Superior temporal gyrus (tissue), 1 donor: ENCODE results near the gene OTOG.

Source experiments
- DNase-seq: peaks from one replicate; pipeline ENCODE4 v3.0.0-alpha.2; 2016; ENCODE audit errors: extremely low spot score

OTOG gene

DNA sequence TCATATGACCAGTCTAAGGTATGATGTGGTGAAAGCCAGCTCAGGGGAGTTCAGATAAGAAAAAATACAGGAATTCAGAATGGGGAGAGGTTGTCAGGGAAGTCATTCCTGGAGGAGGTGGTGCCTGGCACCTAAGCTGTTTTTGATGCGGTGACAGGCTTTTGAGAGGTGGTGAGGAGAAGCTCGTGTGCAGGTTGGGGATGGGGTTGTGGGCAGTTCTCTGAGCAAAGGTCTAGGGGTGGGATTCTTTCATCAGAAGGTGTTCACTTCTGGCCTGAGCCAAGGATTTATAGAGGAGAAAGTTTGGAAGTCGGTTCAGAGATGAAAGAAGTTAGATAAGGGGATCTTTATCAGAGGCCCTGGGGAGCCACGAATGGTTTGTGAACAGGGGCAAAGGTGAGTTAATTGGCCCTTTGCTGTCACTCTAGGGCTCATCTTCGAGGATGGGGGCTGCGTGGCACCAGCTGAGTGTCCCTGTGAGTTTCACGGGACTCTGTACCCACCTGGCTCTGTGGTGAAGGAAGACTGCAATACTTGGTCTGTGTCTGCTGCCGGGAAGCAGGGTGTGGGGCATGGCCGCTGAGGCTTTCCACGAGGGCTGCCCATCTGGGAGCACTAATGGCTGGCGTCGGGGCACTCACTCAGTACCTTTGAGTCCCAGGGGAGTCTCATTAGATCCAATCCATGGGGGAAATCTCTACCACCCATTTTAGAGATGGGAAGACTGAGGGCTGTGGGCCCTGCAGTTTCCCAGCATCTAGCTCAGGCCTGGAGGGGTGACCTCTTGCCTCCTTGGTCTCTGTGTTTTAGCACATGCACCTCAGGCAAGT is 13.4 kb downstream of the OTOG start:
- no peak for DNase-seq

DNA sequence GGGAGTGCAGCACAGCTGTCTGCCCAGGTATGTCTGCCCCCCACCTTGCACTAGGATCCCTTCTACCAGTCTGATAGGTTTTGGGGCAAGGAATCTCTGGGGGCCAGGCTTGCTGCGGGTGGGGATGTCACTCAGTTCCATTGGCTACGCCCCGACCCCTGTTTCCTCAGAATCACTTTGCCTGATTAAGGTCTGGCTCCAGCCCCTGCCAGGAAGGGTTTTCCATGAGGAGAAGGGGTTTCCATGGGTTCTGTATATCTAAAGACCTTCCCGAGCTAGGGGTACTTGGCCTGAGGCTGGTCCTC is 14.0 kb downstream of the OTOG start:
- DNase-seq: no peak

DNA sequence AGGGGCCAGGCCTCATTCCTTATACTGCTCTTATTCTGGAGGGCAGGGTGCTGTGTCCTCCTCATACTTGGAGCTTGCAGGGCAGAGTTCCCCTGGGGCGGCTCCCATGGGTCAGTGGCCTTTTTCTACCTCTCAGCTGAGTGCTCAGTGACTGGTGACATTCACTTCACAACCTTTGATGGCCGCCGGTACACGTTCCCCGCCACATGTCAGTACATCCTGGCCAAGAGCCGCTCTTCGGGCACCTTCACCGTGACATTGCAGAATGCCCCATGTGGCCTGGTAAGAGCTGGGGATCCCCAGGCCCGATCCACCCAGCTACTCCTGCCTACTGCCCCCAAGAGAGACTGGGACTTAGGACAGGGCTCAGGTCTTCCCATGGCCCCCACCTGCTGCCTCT is 14.5 kb downstream of the OTOG start:
- no peak for DNase-seq

DNA sequence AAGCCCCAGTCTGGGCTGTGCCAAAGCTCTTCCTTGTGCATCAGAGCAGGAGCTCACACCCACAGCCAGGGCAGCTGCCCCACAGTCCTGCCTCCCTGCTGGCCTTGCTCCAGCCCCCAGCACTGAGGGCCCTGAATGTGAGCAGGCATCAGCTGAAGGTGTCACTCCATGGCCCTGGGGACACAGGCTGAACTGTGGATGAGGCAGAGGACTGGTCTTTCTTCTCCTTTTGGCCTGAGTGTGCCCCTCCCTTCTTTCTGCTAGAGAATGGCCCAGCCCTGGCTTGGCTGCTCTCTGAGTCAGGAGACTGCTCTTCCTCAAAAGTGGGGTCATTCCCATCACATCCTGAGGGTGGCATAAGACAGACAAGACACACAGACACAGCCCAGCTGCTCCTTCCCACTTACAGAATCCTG is 16.2 kb downstream of the OTOG start:
- no peak for DNase-seq

DNA sequence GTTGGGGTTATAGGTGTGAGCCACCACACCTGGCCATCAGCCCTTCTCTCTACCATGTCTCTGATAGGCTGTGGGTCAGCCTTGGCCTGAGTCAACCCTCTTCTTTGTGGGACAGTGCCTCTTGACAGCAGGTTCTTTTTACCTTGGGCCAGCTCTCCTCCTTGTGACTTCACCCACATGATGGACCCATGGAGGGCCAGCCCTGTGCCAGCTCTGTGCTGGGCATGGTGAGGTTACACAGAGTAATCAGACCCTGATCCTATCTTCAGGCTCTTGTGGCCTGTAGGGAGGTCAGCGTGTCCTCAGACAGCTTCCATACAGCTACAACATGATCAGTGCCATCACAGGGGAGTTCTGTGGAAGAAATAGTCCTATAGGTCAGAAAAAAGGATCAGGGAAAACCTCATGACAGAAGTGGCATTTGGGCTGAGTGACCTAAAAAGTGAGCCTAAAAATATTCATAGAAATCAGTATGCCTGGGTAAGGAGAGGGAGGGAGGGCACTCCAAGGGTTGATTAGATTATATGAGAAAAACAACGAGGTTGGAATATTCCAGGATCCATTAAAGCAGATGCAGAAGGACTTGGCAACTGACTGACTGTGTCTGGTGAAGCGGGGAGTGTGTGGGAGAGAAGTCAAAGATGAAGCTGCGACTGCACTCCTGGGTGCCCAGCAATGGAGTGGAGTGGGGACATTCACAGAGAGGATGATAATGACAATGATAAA is 17.1 kb downstream of the OTOG start:
- DNase-seq: no peak

DNA sequence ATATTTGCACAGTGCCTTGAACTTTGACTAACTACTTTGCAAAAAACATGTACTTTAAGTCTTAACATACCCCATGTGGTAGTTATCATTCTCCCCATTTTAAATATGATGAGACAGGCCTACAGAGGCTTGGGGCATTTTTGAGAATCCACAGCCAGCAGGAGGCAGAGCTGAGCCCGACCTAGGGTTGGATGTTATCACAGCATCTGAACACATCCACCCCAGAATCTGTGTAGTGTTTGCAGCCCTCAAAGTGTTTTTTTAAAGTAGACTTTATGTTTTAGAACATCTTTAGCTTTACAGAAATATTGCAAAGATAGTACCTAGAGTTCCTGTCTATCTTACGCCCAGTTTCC is 17.6 kb downstream of the OTOG start:
- DNase-seq: no peak

DNA sequence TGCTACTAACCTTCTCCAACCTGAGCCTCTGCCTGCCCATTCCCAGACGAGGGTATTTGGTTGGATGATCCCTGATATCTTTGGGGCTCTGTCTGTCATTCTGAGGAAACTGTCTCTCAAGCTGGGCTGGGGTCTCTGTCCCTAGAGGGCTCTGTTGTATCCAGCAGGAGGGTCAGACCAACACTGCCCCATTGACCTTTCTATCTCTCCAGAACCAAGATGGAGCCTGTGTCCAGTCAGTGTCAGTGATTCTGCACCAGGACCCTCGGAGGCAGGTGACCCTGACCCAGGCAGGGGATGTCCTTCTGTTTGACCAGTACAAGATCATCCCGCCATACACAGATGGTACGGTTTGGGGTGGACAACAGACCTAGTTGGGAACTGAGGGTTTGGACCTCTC is 21.9 kb downstream of the OTOG start:
- DNase-seq: no peak

DNA sequence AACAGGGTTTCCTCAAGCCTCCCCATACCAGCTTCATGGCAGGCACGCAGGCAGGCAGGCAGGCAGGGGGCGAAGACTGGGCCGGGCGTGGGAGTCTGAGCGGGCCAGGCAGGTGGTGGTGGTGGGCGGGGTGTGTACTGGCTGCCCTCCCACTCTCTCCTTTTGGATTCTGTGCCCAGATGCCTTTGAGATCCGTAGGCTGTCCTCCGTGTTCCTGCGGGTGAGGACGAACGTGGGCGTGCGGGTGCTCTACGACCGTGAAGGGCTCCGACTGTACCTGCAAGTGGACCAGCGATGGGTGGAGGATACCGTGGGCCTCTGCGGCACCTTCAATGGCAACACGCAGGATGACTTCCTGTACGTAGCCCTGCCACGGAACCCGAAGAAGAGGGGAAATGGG is 23.0 kb downstream of the OTOG start:
- DNase-seq: no peak

DNA sequence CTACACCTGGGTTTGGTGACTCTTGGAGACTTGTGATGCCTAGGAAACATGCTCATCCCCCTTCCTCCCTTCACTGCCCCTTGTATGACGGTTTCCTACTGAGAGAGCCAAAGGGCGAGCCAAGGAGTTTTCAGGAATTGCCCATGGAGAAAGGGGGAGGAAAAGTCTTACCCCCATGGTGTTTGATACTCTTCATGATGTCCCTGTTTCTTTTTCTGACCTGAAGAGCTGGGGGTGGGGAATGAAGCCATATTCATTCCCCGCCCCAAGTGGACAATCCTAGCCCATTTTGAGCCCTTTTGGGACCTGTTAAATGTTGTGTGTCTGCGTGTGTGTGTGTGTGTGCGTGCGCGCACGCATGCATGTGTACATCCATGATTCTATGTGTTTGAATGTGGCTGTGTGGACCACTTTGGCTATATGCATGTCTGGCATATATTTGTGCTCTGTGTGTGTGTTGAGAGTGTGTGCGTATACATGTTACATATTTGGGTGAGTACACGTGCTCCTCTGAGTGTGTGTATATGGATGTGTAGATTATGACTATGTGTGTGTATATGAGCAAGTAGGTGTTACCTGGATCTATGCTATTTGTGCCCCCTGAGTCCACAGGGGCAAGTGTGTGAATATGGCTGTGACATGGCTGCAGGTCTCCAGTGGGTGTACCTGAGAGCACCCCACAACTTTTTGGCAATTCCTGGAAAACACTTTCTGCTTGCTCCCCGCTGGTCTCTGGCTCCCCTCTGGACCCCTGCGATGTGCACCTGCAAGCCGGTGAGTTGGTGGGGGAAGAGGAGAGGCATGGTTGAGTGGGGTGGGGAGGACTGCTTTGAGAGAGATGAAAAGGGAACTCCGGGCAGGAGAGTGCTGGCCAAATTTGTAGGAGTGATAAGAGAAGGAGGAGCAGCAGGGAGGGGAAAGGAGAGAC is 24.6 kb downstream of the OTOG start:
- no peak for DNase-seq

DNA sequence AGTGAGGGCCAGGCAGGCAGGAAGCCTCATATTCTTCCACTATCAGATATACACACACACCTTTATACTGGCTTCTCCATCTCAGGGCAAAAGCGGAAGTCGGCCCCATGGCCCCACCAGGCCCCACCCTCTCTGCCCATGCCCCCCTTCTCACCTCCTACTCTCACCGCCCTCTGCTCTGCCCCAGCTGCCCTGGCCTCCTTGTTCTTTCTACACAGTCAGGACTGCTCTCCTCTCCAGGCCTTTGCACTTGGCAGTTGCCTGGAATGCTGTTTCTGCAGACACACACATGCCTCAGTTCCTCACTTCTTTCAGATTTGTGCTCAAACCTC is 25.3 kb downstream of the OTOG start:
- no peak for DNase-seq

DNA sequence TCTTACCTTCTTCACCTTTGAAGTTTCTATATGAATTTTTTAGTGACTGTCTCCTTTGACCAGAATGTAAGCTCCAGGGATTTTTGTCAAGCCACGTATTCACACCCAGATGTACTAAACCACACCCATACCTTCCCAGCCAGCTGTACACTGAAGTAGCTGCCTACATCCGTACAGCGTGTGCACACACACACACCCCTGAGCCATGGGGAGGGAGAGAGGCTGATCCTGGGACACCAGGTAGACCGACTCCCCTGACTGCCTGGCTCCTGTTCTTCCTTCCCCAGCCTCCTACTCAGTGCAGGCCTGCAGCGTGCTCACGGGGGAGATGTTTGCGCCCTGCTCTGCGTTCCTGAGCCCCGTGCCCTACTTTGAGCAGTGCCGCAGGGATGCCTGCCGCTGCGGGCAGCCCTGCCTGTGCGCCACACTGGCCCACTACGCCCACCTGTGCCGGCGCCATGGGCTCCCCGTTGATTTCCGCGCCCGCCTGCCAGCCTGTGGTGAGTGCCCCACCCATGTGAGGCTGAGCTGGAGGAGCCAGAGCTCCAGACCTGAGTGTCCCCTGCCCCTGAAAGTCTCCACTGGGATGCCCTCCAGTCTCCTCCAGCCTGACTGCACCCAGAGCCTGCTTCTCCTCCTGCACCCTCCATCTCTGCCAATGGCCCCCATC is 25.9 kb downstream of the OTOG start:
- no peak for DNase-seq

DNA sequence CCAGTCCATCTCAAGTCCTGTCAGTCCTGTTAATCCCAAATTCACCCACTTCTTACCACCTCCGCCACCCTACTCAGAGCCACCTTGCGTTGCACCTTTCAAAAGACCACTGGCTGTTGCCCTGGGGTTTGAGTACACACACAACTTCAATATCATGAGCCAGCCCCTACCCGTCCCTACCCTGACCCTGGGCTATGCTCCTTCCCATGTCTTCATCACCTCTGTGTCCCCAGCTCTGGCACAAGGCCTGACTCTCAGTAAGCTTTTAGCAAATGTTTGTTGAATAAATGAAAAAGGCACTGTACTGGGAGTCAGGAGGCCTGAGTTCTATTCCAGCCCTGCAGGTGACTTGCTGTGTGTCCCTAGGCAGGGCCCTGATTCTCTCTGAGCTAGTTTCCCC is 26.5 kb downstream of the OTOG start:
- DNase-seq: no peak

DNA sequence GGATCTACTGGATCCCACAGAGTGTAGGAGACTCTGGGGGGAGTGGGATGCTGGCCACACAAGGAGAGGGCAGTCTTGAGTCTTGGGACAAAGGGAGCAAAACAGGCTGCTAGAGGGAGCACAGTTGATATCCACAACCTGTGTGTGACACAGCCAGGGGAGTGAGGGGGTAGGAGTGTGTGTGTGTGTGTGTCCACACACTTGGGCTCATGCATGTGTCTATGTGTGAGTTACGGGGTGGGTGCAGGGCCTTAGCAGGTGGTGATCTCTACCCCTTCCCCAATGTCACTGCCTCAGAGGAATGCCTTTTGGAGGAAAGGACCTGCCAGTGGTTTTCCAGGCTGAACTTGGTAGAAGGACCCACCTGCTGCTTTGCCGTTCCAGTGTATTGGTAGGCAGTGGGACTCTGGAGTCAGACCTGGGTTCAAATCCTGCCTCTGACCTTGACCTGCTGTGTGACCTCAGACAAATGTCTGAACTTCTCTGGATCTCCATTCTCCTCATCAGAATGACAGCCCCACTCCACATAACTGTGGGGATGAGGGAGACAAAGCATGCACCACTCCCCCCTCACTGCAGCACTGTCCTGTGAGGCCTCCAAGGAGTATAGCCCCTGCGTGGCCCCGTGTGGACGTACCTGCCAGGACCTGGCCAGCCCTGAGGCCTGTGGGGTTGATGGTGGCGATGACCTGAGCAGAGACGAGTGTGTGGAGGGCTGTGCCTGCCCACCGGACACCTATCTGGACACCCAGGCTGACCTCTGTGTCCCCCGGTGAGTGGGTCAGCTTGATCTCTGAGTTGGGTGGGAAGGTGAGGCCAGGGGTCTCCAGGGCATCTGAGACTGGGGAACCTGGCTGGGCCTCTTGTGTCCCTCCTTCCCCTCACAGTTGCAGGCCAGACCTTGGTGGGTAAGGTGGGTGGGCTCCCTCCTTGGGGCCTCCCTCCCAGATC is 27.4 kb downstream of the OTOG start:
- no peak for DNase-seq

DNA sequence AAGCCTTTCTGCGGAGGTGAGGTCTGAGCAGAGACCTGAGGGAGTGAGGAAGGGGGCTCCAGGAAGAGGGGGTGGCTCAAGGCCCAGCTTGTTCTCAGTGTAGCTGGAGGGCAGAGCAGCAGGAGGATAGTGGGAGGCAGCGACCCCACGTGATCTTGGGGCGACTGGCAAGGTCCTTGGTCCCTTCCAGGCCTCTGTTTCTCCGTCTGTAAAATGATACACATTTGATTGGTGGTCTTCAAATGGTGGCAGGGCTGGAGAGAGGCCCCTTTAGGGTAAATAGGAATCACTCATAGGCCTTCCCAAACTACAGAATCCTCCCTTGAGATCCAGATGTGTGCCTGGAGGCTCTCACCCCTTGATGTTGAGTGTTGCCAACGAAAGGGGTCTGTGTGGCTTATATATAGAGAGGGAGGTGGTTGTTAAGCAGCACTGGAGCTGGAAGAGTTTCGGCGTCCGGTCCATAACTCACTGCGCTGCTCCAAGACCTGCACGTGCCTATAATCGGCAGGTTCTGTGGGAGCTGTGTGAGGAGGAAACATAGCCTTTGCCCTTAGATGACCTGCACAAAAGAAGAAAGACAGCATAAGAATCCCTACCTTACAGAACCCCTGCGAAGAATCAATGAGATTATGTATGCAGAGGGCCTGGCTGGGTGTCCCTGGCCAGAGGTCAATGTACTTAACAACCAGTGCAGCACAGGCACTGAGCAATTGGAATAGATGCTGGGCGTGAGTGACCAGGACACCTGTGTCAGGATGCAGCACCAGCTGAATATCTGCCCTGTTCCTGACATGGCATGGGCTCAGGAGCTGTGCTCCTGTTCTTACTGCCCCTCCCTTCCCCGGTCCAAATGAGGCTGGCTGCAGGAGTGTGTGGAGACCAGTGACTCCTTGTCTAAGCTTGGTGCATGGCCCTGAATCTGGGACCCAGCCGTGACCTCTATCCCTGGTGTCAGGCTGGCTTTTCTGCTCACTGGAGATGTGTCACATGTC is 28.7 kb downstream of the OTOG start:
- DNase-seq: no peak

DNA sequence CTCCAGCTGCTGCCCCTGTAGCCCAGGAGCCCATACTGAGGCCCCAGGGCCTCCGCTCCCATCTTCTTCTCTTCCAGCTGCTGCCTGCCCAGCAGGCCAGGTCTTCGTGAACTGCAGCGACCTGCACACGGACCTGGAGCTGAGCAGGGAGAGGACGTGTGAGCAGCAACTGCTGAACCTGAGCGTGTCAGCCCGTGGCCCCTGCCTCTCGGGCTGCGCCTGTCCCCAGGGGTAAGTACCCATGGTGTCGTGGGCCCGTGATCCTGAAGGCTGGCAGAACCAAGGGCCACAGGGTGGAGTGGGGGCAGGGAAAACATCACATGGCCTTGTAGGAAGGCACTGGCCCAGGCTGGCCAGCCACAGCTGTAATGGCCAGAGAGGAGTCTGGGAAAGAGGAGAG is 31.2 kb downstream of the OTOG start:
- no peak for DNase-seq

DNA sequence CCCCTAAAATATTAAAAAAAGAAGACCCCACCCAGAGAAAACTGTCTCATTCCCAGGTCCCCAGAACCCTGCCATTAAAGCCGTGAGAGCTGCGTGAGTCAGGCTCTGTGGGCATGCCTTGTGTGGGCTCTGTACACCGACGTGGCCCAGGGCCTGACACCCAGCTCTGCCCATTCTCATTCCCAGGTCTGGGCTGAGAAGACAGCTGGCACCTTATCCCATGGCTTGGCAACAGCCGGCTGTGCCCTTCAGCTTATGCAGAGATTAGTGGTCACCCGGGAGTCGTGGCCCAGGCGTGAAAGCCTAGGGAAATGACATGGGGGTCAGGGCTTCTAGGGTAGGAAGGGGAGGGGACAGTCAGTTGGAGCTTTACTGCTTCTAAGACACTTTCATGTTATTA is 31.9 kb downstream of the OTOG start:
- no peak for DNase-seq

DNA sequence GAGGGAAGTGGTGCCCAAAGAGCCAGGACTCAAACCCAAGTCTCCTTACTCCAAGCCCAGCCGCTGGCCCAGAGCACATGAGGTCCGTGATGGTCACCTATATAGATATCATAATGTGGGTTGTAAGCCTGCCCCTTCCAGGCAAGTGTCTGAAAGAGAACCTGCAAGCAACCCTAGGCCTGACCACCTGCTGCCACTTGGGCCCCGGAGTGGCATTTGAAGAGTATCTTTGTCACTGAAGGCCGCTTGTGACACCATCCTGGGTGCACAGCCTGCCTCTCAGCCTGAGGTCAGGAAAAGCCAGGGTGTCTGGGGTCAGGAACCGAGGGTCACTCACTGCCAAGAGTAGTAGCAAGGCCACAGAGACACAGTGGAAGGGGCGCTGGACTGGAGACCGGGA is 32.4 kb downstream of the OTOG start:
- DNase-seq: no peak

DNA sequence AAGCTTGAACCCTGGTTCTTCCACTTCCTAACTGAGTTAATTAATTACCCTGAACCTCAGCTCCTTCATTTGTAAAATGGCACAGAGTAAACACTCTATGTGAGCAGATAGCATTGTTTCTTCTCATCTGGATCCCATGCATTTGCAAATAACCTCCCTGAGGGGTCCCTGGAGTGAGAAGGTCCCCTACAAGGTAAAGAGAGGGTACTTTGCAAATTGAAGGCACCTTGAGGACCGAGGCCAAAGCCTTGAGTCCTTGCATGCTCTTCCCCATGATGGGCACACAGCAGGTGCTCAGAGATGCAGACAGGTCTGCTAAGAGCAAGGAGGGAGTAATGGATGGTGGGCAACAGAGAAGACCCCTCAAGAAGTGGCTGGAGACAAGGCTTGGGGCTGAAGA is 33.2 kb downstream of the OTOG start:
- no peak for DNase-seq

DNA sequence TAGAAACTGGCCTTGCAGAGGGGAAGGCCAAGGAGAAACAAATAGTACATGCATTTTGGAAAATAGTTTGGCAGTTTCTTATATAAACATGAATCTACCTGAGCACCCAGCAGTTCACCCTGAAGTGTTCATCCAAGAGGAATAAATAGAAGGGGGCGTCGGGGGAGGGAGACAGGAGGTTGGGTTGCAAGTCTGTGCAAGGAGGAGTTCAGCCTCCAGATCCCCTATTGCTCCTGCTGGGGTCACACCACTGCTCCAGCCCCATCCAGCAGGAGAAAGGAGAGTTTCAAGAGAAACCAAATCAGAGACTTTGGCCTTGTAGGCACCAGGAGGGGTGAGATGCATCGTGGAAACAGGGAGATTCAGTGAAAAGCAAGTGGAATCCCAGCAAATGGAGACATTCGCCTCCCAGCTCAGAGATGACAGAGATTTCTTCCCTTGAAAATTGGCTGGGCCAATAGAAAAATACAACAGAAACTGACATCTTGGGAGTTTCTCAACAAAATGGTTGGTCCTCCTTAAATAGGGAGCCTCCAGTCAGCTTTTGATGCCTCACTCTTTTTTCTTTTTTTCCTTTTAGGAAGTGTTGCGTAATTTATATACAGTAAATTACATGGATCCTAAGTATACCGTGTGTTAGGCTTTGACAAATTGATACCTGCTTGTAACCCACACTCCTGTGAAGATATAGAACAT is 34.1 kb downstream of the OTOG start:
- DNase-seq: no peak
